K562 (cell line): ENCODE data around the gene IRF9. TPM values are rescaled to one million over a fixed set of nuclear protein-coding genes. Genes with fewer than 3 reads are reported as not detected.

Experiments
- ATAC-seq: fragments of 200-7000 bp; cut with Tn5 transposase; 3 replicates; pipeline ENCODE4 v1.9.1; 2020; ENCODE audit warnings: moderate library complexity
- BruUV-seq: library from RNA; stranded (reverse); fragments of 400-500 nt; replicated peaks from 2 replicates; lab custom pipeline; 2021; lab: Mats Ljungman, UMichigan
- CTCF ChIA-PET: fragments of 300-600 bp; formaldehyde crosslinking; extraction: SDS; loops from one replicate; lab custom pipeline; 2021; ENCODE audit warnings: low intra/inter-chr PET ratio; lab: Yijun Ruan, JAX
- POLR2A ChIA-PET: fragments of 300-600, 350-650 bp; sonication (Branson Sonifier 250); formaldehyde crosslinking; extraction: SDS; loops from one replicate; lab custom pipeline; 2021; ENCODE audit warnings: antibody characterized with exemption, inconsistent platforms; lab: Yijun Ruan, JAX
- DNase-seq, 4 experiments: peaks; one replicate each; pipeline versions ENCODE4 v3.0.0 to v3.0.0-alpha.2; 2011 to 2018; ENCODE audit warnings: low spot score in 3 of 4, mixed read lengths in 3 of 4; ENCODE audit errors: extremely low read depth in 1 of 4
- FAIRE-seq: peaks from 2 replicates; lab custom pipeline; 2011; peaks lifted over from hg19 to GRCh38; lab: Jason Lieb, UNC
- H2AFZ ChIP-seq: 2 replicates; pipeline ENCODE4 v1.6.0; 2011; ENCODE audit warnings: low read depth, low read length, control low read depth, inconsistent platforms
- H3K27ac ChIP-seq: fragments of 200-600 bp; 3 replicates; pipeline ENCODE4 v1.8.0; 2011; ENCODE audit warnings: low read depth, mild to moderate bottlenecking, control low read depth, inconsistent platforms, low read length, moderate library complexity, mixed read lengths; ENCODE audit errors: extremely low read depth
- H3K27me3 ChIP-seq, 2 experiments: fragments of 300-600 bp in 1 of 2; 2 replicates in 1 of 2; 3 replicates in 1 of 2; pipeline versions ENCODE4 v1.6.0 to v1.8.0; 2011; ENCODE audit warnings: inconsistent platforms in 2 of 2, low read length in 2 of 2, mild to moderate bottlenecking in 1 of 2, mixed read lengths in 1 of 2, moderate library complexity in 1 of 2; ENCODE audit not compliant: control insufficient read depth in 2 of 2, insufficient read depth in 2 of 2
- H3K36me3 ChIP-seq: fragments of 300-600 bp; 3 replicates; pipeline ENCODE4 v1.8.0; 2011; ENCODE audit warnings: mild to moderate bottlenecking, low read length, inconsistent platforms; ENCODE audit not compliant: control insufficient read depth, insufficient read depth
- H3K4me1 ChIP-seq, 2 experiments: fragments of 200-600 bp in 1 of 2; replicated peaks in 1 of 2; 2 replicates in 1 of 2; 3 replicates in 1 of 2; pipeline versions ENCODE4 v1.5.1 to v1.8.0; 2011; ENCODE audit warnings: inconsistent platforms in 2 of 2, low read length in 2 of 2, mild to moderate bottlenecking in 1 of 2, mixed read lengths in 1 of 2, moderate library complexity in 1 of 2; ENCODE audit not compliant: control insufficient read depth in 2 of 2, insufficient read depth in 2 of 2
- H3K4me2 ChIP-seq: 2 replicates; pipeline ENCODE4 v1.6.1; 2011; ENCODE audit warnings: low read length, control low read depth, inconsistent platforms, mixed read lengths; ENCODE audit not compliant: insufficient read depth
- H3K4me3 ChIP-seq: fragments of 200-600 bp; sonication (generic), shearing (Covaris generic); 2 replicates; pipeline ENCODE4 v1.5.1; 2016; ENCODE audit warnings: control low read depth, inconsistent platforms
- H3K79me2 ChIP-seq: fragments of 200-600 bp; 3 replicates; pipeline ENCODE4 v1.8.0; 2011; ENCODE audit warnings: low read length, inconsistent platforms; ENCODE audit not compliant: control insufficient read depth, insufficient read depth
- H3K9ac ChIP-seq, 2 experiments: 2 replicates each; pipeline versions ENCODE4 v1.6.0 to v1.6.1; 2011; ENCODE audit warnings: low read depth in 2 of 2, low read length in 2 of 2, control low read depth in 1 of 2, inconsistent platforms in 1 of 2, mild to moderate bottlenecking in 1 of 2, mixed read lengths in 1 of 2; ENCODE audit not compliant: insufficient read depth in 1 of 2
- H3K9me1 ChIP-seq: one replicate; pipeline ENCODE4 v1.6.0; 2011; ENCODE audit warnings: inconsistent platforms, mild to moderate bottlenecking, low read length, moderate library complexity; ENCODE audit not compliant: control insufficient read depth, insufficient read depth
- H3K9me3 ChIP-seq: replicated peaks from 2 replicates; pipeline ENCODE4 v1.5.1; 2011; ENCODE audit warnings: low read depth, low read length, inconsistent platforms; ENCODE audit not compliant: control insufficient read depth, insufficient read depth
- H4K20me1 ChIP-seq: replicated peaks from 2 replicates; pipeline ENCODE4 v1.6.1; 2011; ENCODE audit warnings: low read length, inconsistent platforms, mixed read lengths; ENCODE audit not compliant: control insufficient read depth, insufficient read depth
- BRD9 ChIP-seq: fragments of 450-650 bp; IDR thresholded peaks from 2 replicates; pipeline ENCODE4 v1.6.1; 2018; ENCODE audit warnings: low read depth; ENCODE audit not compliant: partially characterized antibody
- EHMT2 ChIP-seq: fragments of 450-650 bp; IDR thresholded peaks from 2 replicates; pipeline ENCODE4 v1.6.1; 2018; ENCODE audit warnings: antibody characterized with exemption
- GTF2E2 ChIP-seq: fragments of 200-800 bp; sonication (Bioruptor generic); IDR thresholded peaks from 2 replicates; pipeline ENCODE4 v1.6.1; 2016; ENCODE audit warnings: missing genetic modification characterization, missing compliant biosample characterization
- ILK ChIP-seq: fragments of 450-650 bp; IDR thresholded peaks from 2 replicates; pipeline ENCODE4 v1.6.1; 2016; ENCODE audit warnings: missing genetic modification characterization, low read depth, mild to moderate bottlenecking, missing compliant biosample characterization, moderate library complexity, borderline replicate concordance
- KDM4B ChIP-seq, 2 experiments: fragments of 450-650 bp in 1 of 2; sonication (generic) in 1 of 2; IDR thresholded peaks; 2 replicates each; pipeline ENCODE4 v1.6.1; 2016 to 2017; ENCODE audit warnings: borderline replicate concordance in 2 of 2, antibody characterized with exemption in 1 of 2, low read depth in 1 of 2, mild to moderate bottlenecking in 1 of 2
- KLF6 ChIP-seq: fragments of 250-450 bp; sonication (Bioruptor Pico); IDR thresholded peaks from 2 replicates; pipeline ENCODE4 v1.4.0; 2020; ENCODE audit warnings: mild to moderate bottlenecking, moderate library complexity, borderline replicate concordance
- L3MBTL2 ChIP-seq: fragments of 450-650 bp; IDR thresholded peaks from 2 replicates; pipeline ENCODE4 v1.6.1; 2016; ENCODE audit warnings: mild to moderate bottlenecking, moderate library complexity
- MYNN ChIP-seq, 2 experiments: sonication (generic); formaldehyde crosslinking in 1 of 2; IDR thresholded peaks; 2 replicates each; pipeline versions ENCODE4 v1.5.0 to v1.6.1; 2016 to 2020; ENCODE audit warnings: antibody characterized with exemption in 1 of 2, missing genetic modification reagents in 1 of 2
- NONO ChIP-seq, 2 experiments: fragments of 200-400 bp in 1 of 2; fragments of 450-650 bp in 1 of 2; formaldehyde crosslinking in 1 of 2; IDR thresholded peaks; 2 replicates each; pipeline ENCODE4 v1.6.1; 2017; ENCODE audit warnings: low read depth in 2 of 2, mild to moderate bottlenecking in 2 of 2, moderate library complexity in 2 of 2, low read length in 1 of 2
- NR1H2 ChIP-seq: sonication (generic); formaldehyde crosslinking; IDR thresholded peaks from 2 replicates; pipeline ENCODE4 v1.4.0; 2020; ENCODE audit warnings: mild to moderate bottlenecking, missing genetic modification reagents
- POU5F1 ChIP-seq: fragments of 150-350 bp; IDR thresholded peaks from 2 replicates; pipeline ENCODE4 v1.6.1; 2014; ENCODE audit warnings: borderline replicate concordance, low read length, low read depth, mild to moderate bottlenecking; ENCODE audit not compliant: partially characterized antibody
- SAFB2 ChIP-seq: fragments of 200-400 bp; formaldehyde crosslinking; IDR thresholded peaks from 2 replicates; pipeline ENCODE4 v1.6.1; 2018; ENCODE audit warnings: borderline replicate concordance, low read length, low read depth, moderate library complexity; ENCODE audit not compliant: severe bottlenecking
- SPI1 ChIP-seq: IDR thresholded peaks from 2 replicates; pipeline ENCODE4 v1.6.1; 2011; ENCODE audit warnings: low read depth, low read length, control low read depth, borderline replicate concordance
- STAG1 ChIP-seq: sonication (generic); formaldehyde crosslinking; IDR thresholded peaks from 2 replicates; pipeline ENCODE4 v1.5.0; 2020; ENCODE audit warnings: missing genetic modification reagents, borderline replicate concordance
- TAF1 ChIP-seq: IDR thresholded peaks from 2 replicates; pipeline ENCODE4 v1.6.1; 2011; ENCODE audit warnings: mild to moderate bottlenecking, low read length, moderate library complexity; ENCODE audit not compliant: insufficient read depth, control insufficient read depth, severe bottlenecking; ENCODE audit errors: extremely low read depth
- TCF3 ChIP-seq: sonication (generic); formaldehyde crosslinking; IDR thresholded peaks from 2 replicates; pipeline ENCODE4 v1.4.0; 2020; ENCODE audit warnings: mild to moderate bottlenecking, missing genetic modification reagents
- YBX1 ChIP-seq: fragments of 450-650 bp; IDR thresholded peaks from 2 replicates; pipeline ENCODE4 v1.7.1; 2016; ENCODE audit warnings: mild to moderate bottlenecking
- ZNF174 ChIP-seq: fragments of 250-450 bp; sonication (Bioruptor Pico); IDR thresholded peaks from 2 replicates; pipeline ENCODE4 v1.4.0; 2020; ENCODE audit warnings: mild to moderate bottlenecking
- WGBS: fragments of 100-300 bp; shearing (Covaris generic); methylation state at CpG from one replicate; pipeline ENCODE4 v1.1.6; 2016; ENCODE audit warnings: low coverage, mixed read lengths; ENCODE audit not compliant: insufficient coverage; ENCODE audit errors: missing lambda C conversion rate; 5-methylcytosine and 5-hydroxymethylcytosine counted together
- in situ Hi-C: fragments of 300-500 bp; cut with MboI; formaldehyde crosslinking; loops from 4 replicates; pipeline ENCODE4 v1.15.0; 2018; ENCODE audit warnings: inconsistent platforms, mixed read lengths
- intact Hi-C: fragments of 100-400 bp; cut with micrococcal nuclease; formaldehyde crosslinking; loops from 2 replicates; pipeline ENCODE4 v1.14.2; 2022
- polyA plus RNA-seq, 8 experiments: library from polyadenylated mRNA; depleted of rRNA in 4 of 8; stranded (reverse) in 5 of 8; unstranded in 3 of 8; fragments of >200 nt; fragmentation: Nextera tagmentation in 2 of 8; fragmentation: Illumina TruSeq in 1 of 8; extraction: Ambion mirVana in 2 of 8; extraction: Trizol in 1 of 8; gene quantifications; 2 replicates each; pipeline versions ENCODE4 v1.2.1 to v1.2.3, GENCODE V29; 2011 to 2014; ENCODE audit warnings: inconsistent platforms in 1 of 8, missing spikeins in 1 of 8
- total RNA-seq, 7 experiments: library from RNA; depleted of rRNA in 6 of 7; stranded (reverse); fragments of >200 nt in 6 of 7; fragmentation: Illumina TruSeq in 2 of 7; extraction: Trizol in 2 of 7; gene quantifications; 2 replicates each; pipeline versions ENCODE4 v1.2.1 to v1.2.3, GENCODE V29; 2011 to 2021; ENCODE audit warnings: low replicate concordance in 1 of 7
- TF ChIP-seq, protein P1 (sequence below): fragments of 450-650 bp; formaldehyde crosslinking; IDR thresholded peaks from 2 replicates; pipeline ENCODE4 v1.4.0; 2022; ENCODE audit warnings: missing genetic modification characterization
- TF ChIP-seq, protein P2 (sequence below): fragments of 250-450 bp; sonication (Bioruptor Pico); IDR thresholded peaks from 2 replicates; pipeline ENCODE4 v1.6.1; 2021; ENCODE audit warnings: mild to moderate bottlenecking

IRF9 gene
- total and polyA plus RNA-seq, 9 of the 15 experiments (the other 6 are each of a cell fraction or from before 2014, with no cell fraction given) = 0.79 to 14.8 (median 6.1) TPM

DNA sequence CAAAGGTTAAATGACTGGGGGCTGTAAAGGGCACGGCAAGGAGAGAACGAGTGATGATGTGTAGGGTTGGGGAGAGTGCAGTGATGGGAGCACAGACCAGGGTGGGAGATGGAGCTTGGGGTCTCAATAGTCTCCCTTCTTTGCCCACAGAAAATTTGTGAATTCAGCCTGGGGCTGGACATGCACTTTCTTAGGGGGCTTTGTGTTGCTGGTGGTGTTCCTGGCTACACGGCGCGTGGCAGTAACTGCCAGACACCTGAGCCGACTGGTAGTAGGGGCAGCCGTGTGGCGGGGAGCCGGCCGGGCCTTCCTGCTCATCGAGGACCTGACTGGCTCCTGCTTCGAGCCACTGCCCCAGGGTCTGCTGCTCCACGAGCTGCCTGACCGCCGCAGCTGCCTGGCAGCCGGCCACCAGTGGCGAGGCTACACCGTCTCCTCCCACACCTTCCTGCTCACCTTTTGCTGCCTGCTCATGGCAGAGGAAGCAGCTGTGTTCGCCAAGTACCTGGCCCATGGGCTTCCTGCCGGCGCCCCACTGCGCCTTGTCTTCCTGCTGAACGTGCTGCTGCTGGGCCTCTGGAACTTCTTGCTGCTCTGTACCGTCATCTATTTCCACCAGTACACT, 28.9 kb upstream of the IRF9 start:
- WGBS = 79% methylated on average over 13 of the region's 24 CpGs
- Histone ChIP-seq H3K4me3 (no peak overlapping the region), H3K79me2 (peaks cover 4% of the 10 kb centered on the region; the same call in 2 of the 3 replicates), H3K27ac (no peak overlapping the region), H4K20me1 (no peaks in the 10 kb centered on the region), H3K9me1 (no peaks in the 10 kb centered on the region), H3K4me2 (no peak overlapping the region), H3K27me3 (no peaks in the 10 kb centered on the region), H3K4me1 (peaks cover 7 to 29% of the 10 kb centered on the region in 2 experiments; a peak in 4 of 5 replicates), H2AFZ (no peak overlapping the region), H3K9me3 (no peaks in the 10 kb centered on the region)
- in situ Hi-C loops = no loop called here
- POLR2A ChIA-PET = interaction anchor here (0.6 to 0.7 kb wide), 3 partner anchors 29 to 193 kb away, joined by 3 to 4 read pairs (median 4); no protein-coding TSS in a partner anchor
- FAIRE-seq (no peak), ATAC-seq (no peak)
- intact Hi-C loops = no loop called here
- no TSS peak for BruUV-seq
- TF ChIP-seq, protein P1, sequence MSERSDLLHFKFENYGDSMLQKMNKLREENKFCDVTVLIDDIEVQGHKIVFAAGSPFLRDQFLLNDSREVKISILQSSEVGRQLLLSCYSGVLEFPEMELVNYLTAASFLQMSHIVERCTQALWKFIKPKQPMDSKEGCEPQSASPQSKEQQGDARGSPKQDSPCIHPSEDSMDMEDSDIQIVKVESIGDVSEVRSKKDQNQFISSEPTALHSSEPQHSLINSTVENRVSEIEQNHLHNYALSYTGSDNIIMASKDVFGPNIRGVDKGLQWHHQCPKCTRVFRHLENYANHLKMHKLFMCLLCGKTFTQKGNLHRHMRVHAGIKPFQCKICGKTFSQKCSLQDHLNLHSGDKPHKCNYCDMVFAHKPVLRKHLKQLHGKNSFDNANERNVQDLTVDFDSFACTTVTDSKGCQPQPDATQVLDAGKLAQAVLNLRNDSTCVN (CRISPR knock-in tag) = no peak
- TF ChIP-seq, protein P2, sequence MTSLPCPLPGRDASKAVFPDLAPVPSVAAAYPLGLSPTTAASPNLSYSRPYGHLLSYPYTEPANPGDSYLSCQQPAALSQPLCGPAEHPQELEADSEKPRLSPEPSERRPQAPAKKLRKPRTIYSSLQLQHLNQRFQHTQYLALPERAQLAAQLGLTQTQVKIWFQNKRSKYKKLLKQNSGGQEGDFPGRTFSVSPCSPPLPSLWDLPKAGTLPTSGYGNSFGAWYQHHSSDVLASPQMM = no peak
- no peak for TF ChIP-seq GTF2E2 (tag)
- no peak for TF ChIP-seq SPI1
- no peak for TF ChIP-seq MYNN (IDR thresholded peaks at IDR 0.05)
- no peak for TF ChIP-seq MYNN (CRISPR knock-in tag; IDR thresholded peaks at IDR 0.05)
- no peak for TF ChIP-seq YBX1
- no peak for TF ChIP-seq BRD9
- TF ChIP-seq NR1H2 (CRISPR knock-in tag) = no peak
- no peak for TF ChIP-seq TCF3 (CRISPR knock-in tag)
- no peak for TF ChIP-seq KLF6 (CRISPR knock-in tag)
- no peak for TF ChIP-seq EHMT2
- no peak for TF ChIP-seq L3MBTL2
- TF ChIP-seq NONO (IDR thresholded peaks at IDR 0.05; ENCODE audit: low read depth in 2 of 2, low read length in 1 of 2) = no peak
- TF ChIP-seq TAF1 = no peak
- TF ChIP-seq SAFB2 = no peak
- no peak for TF ChIP-seq STAG1 (CRISPR knock-in tag)
- TF ChIP-seq ZNF174 (CRISPR knock-in tag) = no peak
- TF ChIP-seq POU5F1 = no peak
- TF ChIP-seq KDM4B (IDR thresholded peaks at IDR 0.05; ENCODE audit: borderline replicate concordance in 2 of 2, low read depth in 1 of 2) = no peak
- no peak for TF ChIP-seq ILK (tag)
- TF ChIP-seq, all 486 proteins: peak for 0
- no peak for DNase-seq
- peak overlapping the region in 1 of 2 experiments; percentile 76; a peak in 1 of 4 replicates for H3K9ac ChIP-seq
- H3K36me3 ChIP-seq = no peaks in the 10 kb centered on the region
- CTCF ChIA-PET = no interaction called here
